ENCODE data around the gene ZDHHC7. TPM values are rescaled to one million over a fixed set of nuclear protein-coding genes. Genes with fewer than 3 reads are reported as not detected.

ZDHHC7 gene
- total RNA-seq, 2 experiments from 2014 or later: 22.5 to 24.3 TPM

- no peak overlapping the region for H3K4me3 ChIP-seq (ENCODE audit: low read depth, low read length, poor library complexity, severe bottlenecking)
- H3K9me3 ChIP-seq (ENCODE audit: low read length): no peaks in the 10 kb centered on the region
- POLR2A ChIA-PET: interaction anchor here (1.0 to 1.4 kb wide), 2 partner anchors 11 to 284 kb away, joined by 4 to 9 read pairs; partner anchors contain the start of gene KIAA0513
- no peaks in the 10 kb centered on the region; the same call in 1 of the 2 replicates for H4K20me1 ChIP-seq (ENCODE audit: insufficient read depth, low read length)
- H3K4me1 ChIP-seq (ENCODE audit: insufficient read depth, low read length, poor library complexity, severe bottlenecking): no peaks in the 10 kb centered on the region
- TF ChIP-seq CTCF (conservative IDR thresholded peaks at IDR 0.05; ENCODE audit: low read length): no peak
- no peak for TF ChIP-seq EZH2phosphoT487 (IDR thresholded peaks at IDR 0.05; ENCODE audit: borderline replicate concordance, low read depth, low read length)
- intact Hi-C loops (cut with micrococcal nuclease; ENCODE audit: unreplicated experiment): no loop called here
- peaks cover 4% of the 10 kb centered on the region; the same call in 1 of the 2 replicates for H3K79me2 ChIP-seq (ENCODE audit: insufficient read depth, low read depth, low read length)
- no peak overlapping the region for H2AFZ ChIP-seq (ENCODE audit: low read length)
- CTCF ChIA-PET (ENCODE audit: unreplicated experiment): no interaction called here
- H3K27ac ChIP-seq (ENCODE audit: low read depth, low read length, poor library complexity, severe bottlenecking): no peak overlapping the region
- BruUV-seq (replicated peaks): no TSS peak
- no peak overlapping the region for H3K4me2 ChIP-seq (ENCODE audit: low read length)
- H3K36me3 ChIP-seq (ENCODE audit: insufficient read depth, low read length): no peaks in the 10 kb centered on the region
- no peaks in the 10 kb centered on the region for H3K9me2 ChIP-seq (ENCODE audit: insufficient read depth, low read length)
- no peak for DNase-seq (ENCODE audit: low spot score)
Measured at GRCh38 chr16:85015481-85016187, 4.3 kb upstream of the ZDHHC7 start.

- BruUV-seq (replicated peaks): no TSS peak
- no peak overlapping the region for H3K4me2 ChIP-seq (ENCODE audit: low read length)
- no peaks in the 10 kb centered on the region for H3K36me3 ChIP-seq (ENCODE audit: insufficient read depth, low read length)
- POLR2A ChIA-PET: no interaction called here
- no peaks in the 10 kb centered on the region; the same call in 1 of the 2 replicates for H4K20me1 ChIP-seq (ENCODE audit: insufficient read depth, low read length)
- H3K27ac ChIP-seq (ENCODE audit: low read depth, low read length, poor library complexity, severe bottlenecking): no peak overlapping the region
- peaks cover 16% of the 10 kb centered on the region; the same call in 1 of the 2 replicates for H3K79me2 ChIP-seq (ENCODE audit: insufficient read depth, low read depth, low read length)
- no peak overlapping the region for H2AFZ ChIP-seq (ENCODE audit: low read length)
- intact Hi-C loops (cut with micrococcal nuclease; ENCODE audit: unreplicated experiment): loop anchor here (5.0 kb wide), 1 partner anchor 73 kb away; no protein-coding TSS in a partner anchor
- CTCF ChIA-PET (ENCODE audit: unreplicated experiment): no interaction called here
- TF ChIP-seq CTCF (conservative IDR thresholded peaks at IDR 0.05; ENCODE audit: low read length): no peak
- TF ChIP-seq EZH2phosphoT487 (IDR thresholded peaks at IDR 0.05; ENCODE audit: borderline replicate concordance, low read depth, low read length): no peak
- no peaks in the 10 kb centered on the region for H3K9me2 ChIP-seq (ENCODE audit: insufficient read depth, low read length)
- no peak for DNase-seq (ENCODE audit: low spot score)
- no peak overlapping the region for H3K4me3 ChIP-seq (ENCODE audit: low read depth, low read length, poor library complexity, severe bottlenecking)
- H3K4me1 ChIP-seq (ENCODE audit: insufficient read depth, low read length, poor library complexity, severe bottlenecking): peaks cover 8% of the 10 kb centered on the region
- H3K9me3 ChIP-seq (ENCODE audit: low read length): no peaks in the 10 kb centered on the region
Measured at GRCh38 chr16:85014311-85014710, 3.0 kb upstream of the ZDHHC7 start.

GRCh38 chr16:85011846-85012284 lies 530 bp upstream of the ZDHHC7 start:
- BruUV-seq (replicated peaks): TSS peak; percentile 98
- Histone ChIP-seq H3K79me2 (ENCODE audit: insufficient read depth, low read depth, low read length) (peaks cover 31% of the 10 kb centered on the region; the same call in 1 of the 2 replicates), H3K4me2 (ENCODE audit: low read length) (peak overlapping the region; percentile 89), H3K27ac (ENCODE audit: low read depth, low read length, poor library complexity, severe bottlenecking) (peak overlapping the region; percentile 72), H2AFZ (ENCODE audit: low read length) (peak overlapping the region; percentile 91), H4K20me1 (ENCODE audit: insufficient read depth, low read length) (peaks cover 4% of the 10 kb centered on the region; the same call in 1 of the 2 replicates), H3K36me3 (ENCODE audit: insufficient read depth, low read length) (0 out of 2 replicates have a peak, but pooled peaks cover 6% of the 10 kb centered on the region), H3K4me1 (ENCODE audit: insufficient read depth, low read length, poor library complexity, severe bottlenecking) (peaks cover 8% of the 10 kb centered on the region), H3K9me3 (ENCODE audit: low read length) (no peaks in the 10 kb centered on the region), H3K9me2 (ENCODE audit: insufficient read depth, low read length) (no peaks in the 10 kb centered on the region), H3K4me3 (ENCODE audit: low read depth, low read length, poor library complexity, severe bottlenecking) (peak overlapping the region; percentile 98)
- POLR2A ChIA-PET: interaction anchor here (0.5 to 3.8 kb wide), 7 partner anchors 9 to 923 kb away, joined by 3 to 25 read pairs (median 3); partner anchors contain the start of gene KIAA0513
- DNase-seq (ENCODE audit: low spot score): no peak
- CTCF ChIA-PET (ENCODE audit: unreplicated experiment): no interaction called here
- intact Hi-C loops (cut with micrococcal nuclease; ENCODE audit: unreplicated experiment): loop anchor here (5.0 kb wide), 1 partner anchor 75 kb away; no protein-coding TSS in a partner anchor
- TF ChIP-seq CTCF (conservative IDR thresholded peaks at IDR 0.05; ENCODE audit: low read length) (no peak), EZH2phosphoT487 (IDR thresholded peaks at IDR 0.05; ENCODE audit: borderline replicate concordance, low read depth, low read length) (no peak)
